NCI-H82 treated with DMSO at 0.1 percent for 48 hours (cell line): ENCODE data around the gene CDKAL1.
"Not testable (repeated sequence)": the region's sequence is repeated elsewhere in the genome, so short reads cannot be mapped to it uniquely, and the experiment has no call there.

ENCODE experiments used
- DNase-seq: peaks from one replicate; lab custom pipeline; 2025; ENCODE audit not compliant: unreplicated experiment; lab: John Stamatoyannopoulos, UW

The CDKAL1 gene

GRCh38 chr6:20732896-20733295 lies 198.6 kb downstream of the CDKAL1 start:
- DNase-seq = peak; percentile 26

DNA sequence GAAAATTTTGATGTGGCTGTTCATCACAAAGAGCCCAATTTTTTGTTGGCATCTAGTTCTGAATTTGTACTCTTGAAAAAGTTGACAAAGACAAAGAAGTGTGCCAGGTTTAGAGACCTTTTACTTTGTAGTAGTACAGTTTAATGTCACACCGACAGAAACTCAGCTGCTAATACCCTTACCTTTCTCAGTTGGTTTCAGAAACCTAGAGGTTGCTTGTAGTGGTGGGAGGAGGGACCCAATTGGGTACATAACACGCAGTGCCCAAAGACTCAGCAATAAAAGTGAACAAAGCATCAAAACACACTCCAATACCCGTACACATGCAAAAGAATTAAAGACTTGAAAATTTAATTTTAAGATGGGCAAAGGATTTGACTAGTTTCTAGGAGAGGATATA lies 203.7 kb downstream of the CDKAL1 start:
- DNase-seq = no peak

DNA sequence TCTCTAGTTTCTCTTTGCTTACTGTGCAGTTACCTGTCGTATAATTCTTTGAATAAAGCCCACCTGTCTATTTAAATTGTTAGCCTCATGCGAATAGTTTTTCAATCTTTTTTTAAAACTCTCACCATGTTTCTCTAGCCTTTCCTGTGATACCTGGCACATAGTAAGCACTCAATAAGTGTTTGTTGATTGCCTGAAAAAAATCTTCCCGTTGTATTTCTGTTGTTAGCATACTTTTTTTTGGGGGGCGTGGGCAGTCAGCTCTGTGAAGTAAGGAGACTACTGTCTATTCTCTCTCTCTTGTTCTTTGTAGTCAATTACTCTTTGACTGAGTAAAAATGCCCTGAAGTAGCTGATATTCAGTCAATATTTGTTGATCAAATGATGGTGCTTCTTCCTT lies 205.8 kb downstream of the CDKAL1 start:
- no peak for DNase-seq

DNA sequence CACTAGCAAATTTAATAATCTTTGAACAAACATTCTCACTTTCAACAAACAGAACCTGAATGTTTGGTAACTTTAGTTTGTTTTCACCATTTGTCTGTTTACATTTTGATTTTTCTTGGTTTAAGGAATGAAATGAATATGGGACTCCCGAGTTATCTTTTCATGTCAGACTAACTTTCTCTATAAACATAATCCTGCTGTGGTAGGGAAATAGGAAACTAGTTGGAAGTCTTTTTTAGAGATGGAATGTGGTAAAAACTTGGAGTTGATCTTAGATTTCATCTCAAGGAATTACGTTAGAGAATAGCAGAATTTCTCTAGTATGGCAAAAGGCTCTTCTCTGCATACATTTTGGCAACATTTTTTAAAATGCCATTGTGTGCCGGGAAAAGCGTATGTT lies 206.5 kb downstream of the CDKAL1 start:
- DNase-seq = no peak

- DNase-seq = no peak
Measured at GRCh38 chr6:20741490-20741889, 207.2 kb downstream of the CDKAL1 start.

GRCh38 chr6:20744911-20745557 lies 210.8 kb downstream of the CDKAL1 start:
- no peak for DNase-seq

- no peak for DNase-seq
Measured at GRCh38 chr6:20746024-20746423, 211.8 kb downstream of the CDKAL1 start.

DNA sequence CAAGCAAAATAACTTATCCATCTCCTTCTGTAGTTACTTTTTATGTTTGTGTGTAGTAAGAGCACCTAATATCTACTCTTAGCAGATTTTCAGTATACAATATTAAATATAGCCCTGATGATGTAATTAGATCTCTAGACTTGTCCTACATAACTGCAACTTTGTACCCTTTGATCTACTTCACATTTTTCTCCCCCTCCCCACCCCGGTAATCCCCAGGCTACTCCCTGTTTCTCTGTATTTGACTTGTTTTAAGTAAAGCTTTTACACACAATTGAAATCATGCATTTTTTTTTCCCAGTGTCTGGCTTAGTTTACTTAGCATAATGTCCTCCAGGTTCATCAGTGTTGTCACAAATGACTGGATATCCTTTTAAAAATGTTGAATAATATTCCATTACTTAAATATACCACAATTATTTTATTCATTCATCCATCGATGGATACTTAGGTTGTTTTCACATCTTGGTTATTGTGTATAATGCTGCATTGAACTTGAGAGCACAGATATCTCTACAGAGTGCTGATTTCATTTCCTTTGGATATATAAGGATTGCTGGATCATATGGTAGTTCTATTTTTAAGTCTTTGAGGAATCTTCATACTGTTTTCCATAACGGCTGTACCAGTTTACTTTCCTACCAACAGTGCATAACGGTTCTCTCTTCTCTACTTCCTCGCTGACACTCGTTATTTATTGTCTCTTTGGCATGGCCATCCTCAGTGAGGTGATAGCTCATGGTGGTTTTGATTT lies 212.7 kb downstream of the CDKAL1 start:
- DNase-seq = no peak

- DNase-seq = no peak
Measured at GRCh38 chr6:20747991-20748390, 213.7 kb downstream of the CDKAL1 start.

DNA sequence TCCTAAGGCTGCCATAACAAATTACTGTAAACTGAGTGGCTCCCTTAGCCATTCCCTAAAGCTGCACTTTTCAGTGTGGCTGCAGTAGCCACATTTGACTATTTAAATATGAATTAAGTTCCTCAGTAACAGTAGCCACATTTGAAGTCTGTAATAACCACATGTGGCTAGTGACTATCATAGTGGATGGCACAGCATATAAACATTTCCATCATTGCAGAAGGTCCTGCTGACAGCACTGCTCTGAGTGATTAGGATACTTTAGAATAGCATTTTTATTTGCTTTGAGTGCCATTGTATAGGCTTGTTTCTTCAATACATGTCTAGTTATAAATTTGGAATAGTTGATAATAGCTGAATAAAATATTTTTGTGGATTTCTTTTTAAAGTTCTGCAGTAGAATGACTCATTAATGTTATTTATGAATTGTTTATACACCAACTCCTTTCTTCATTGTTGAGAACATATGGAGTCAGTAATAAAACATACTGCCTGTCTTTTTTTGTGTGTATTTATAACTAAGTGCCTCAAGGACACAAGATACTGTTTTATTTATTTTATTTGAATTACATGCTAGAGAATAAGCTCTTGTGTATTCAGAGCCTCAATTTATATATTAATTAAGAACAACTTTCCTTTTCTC lies 217.2 kb downstream of the CDKAL1 start:
- DNase-seq = no peak

DNA sequence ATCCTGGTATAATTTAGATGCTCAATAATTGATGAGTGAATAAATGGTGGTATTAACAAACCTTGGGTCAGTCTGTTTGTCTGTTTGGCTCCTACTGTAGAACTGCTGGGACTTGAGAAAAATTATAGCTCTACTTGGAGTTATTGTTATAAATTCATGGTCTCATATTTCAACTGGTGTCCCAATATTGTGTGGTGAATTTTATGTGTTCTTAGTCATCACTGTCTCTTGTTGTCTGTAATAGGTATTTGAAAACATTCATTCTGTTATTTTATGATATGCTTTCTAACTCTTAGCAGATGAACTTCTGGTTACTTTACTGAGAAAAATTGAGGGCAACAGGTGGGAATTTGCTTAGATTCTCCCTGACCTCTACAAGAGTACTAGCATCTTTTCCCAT lies 221.4 kb downstream of the CDKAL1 start:
- DNase-seq = no peak

DNA sequence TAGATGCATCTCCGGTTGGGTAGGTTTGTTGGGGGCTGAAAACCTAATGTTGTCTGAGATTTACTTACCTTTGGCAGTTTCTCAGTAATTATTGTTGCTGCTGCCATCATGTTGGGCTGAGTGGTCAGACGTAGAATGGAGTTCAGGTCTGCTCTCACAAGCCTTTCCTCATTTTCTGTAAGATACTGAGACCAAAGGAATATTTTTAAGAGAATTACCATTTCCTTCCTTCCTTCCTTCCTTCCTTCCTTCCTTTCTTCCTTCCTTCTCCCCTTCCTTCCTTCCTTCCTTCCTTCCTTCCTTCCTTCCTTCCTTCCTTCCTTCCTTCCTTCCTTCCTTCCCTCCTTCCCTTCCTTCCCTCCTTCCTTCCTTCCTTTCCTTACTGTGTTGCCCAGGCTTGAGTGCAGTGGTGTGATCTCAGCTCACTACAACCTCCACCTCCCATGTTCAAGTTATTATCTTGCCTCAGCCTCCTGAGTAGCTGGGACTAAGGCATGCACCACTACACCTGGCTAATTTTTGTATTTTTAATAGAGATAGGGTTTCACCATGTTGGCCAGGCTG lies 222.4 kb downstream of the CDKAL1 start:
- not testable (repeated sequence) for DNase-seq

- DNase-seq = no peak
Measured at GRCh38 chr6:20757761-20758160, 223.5 kb downstream of the CDKAL1 start.

DNA sequence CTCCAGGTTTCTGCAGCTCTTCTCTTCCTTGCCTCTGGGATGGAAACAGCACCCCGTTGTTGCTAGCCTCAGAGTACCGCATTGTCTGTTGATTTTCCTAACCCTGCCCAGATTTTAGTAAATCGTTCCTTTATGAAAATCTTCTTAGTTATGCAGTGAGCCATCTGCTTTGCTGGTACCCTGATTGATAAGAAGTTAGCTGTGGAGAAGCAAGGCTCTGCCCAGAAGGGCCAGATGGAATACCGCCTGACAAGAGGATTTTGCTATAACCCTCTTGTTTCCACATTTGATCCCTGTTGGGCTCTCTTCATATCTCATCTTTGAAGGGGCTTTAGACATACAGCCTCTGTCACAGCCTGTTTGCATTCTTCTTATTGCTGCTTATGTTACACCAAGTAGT lies 229.0 kb downstream of the CDKAL1 start:
- peak; percentile 87 for DNase-seq

- no peak for DNase-seq
Measured at GRCh38 chr6:20769631-20770030, 235.4 kb downstream of the CDKAL1 start.

- no peak for DNase-seq
Measured at GRCh38 chr6:20770773-20771172, 236.5 kb downstream of the CDKAL1 start.

DNA sequence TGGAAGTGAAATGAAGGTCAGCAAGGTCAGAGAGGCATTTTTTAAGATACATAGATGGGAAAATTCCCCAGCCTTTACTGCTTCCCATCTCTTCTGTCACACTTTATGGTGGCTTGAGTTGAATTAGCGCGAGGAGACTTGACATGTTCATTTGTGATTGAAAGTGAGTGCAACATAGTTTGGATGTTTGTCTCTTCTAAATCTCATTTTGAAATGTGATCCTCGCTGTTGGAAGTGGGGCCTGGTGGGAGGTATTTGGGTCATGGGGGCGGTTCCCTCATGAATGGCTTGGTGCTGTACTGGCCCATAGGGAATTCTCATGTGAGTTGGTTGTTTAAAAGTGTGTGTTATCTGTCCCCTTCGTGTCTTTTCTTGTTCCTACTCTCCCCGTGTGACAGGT lies 237.2 kb downstream of the CDKAL1 start:
- DNase-seq = no peak

DNA sequence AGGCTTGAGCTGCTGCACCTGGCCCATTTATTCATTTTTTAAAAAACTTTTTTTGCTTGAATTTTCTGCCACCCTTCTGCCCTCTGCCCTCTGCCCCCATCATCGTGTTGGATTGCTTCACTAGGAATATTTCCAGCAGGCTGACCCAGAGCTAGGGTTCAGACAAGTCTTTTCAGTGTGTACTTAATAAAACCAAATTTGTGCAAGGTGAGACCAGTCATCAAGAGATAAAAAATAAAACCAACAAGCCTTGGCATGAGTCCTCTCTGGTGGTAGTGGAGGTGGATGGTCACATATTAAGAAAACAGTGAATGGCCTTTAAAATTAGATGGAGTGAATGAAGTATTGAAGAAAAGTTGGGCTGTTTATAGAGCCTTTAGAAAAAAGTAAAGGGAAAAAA lies 239.6 kb downstream of the CDKAL1 start:
- DNase-seq = no peak

GRCh38 chr6:20775981-20776380 lies 241.7 kb downstream of the CDKAL1 start:
- DNase-seq = no peak

- no peak for DNase-seq
Measured at GRCh38 chr6:20777801-20778200, 243.5 kb downstream of the CDKAL1 start.

DNA sequence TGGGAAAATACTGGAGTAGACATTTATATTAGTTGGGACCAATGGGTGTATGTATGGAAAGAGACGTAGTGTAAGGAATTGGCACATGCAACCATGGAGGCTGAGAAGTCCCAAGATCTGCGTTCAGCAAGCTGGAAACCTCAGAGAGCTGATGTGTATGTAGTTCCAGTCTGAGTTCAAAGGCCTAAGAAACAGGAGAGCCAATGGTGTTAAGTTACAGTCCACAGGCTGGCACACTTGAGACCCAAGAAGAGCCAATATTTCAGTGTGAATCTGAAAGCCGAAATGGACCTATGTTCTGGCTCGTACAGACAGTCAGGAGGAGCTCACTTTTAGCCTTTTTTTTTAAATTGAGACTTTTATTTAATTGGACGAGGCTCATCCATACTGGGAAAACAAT lies 244.2 kb downstream of the CDKAL1 start:
- DNase-seq = no peak

GRCh38 chr6:20778912-20779311 lies 244.7 kb downstream of the CDKAL1 start:
- DNase-seq = no peak
